ENCODE results near the gene BCAR1.

GRCh38 chr16:75241412-75241811, 10.0 kb downstream of the BCAR1 start:
- TF ChIP-seq, protein P1, sequence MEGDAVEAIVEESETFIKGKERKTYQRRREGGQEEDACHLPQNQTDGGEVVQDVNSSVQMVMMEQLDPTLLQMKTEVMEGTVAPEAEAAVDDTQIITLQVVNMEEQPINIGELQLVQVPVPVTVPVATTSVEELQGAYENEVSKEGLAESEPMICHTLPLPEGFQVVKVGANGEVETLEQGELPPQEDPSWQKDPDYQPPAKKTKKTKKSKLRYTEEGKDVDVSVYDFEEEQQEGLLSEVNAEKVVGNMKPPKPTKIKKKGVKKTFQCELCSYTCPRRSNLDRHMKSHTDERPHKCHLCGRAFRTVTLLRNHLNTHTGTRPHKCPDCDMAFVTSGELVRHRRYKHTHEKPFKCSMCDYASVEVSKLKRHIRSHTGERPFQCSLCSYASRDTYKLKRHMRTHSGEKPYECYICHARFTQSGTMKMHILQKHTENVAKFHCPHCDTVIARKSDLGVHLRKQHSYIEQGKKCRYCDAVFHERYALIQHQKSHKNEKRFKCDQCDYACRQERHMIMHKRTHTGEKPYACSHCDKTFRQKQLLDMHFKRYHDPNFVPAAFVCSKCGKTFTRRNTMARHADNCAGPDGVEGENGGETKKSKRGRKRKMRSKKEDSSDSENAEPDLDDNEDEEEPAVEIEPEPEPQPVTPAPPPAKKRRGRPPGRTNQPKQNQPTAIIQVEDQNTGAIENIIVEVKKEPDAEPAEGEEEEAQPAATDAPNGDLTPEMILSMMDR (IDR thresholded peaks at IDR 0.05): no peak
- TF ChIP-seq POLR2AphosphoS5 (IDR thresholded peaks at IDR 0.05): no peak
